HCT116 (cell line): ENCODE results near the gene SAP30L.

Experiments
- CTCF ChIP-seq, 3 experiments: fragments of 200-600 bp in 1 of 3; sonication (generic) in 1 of 3; IDR thresholded peaks in 2 of 3; conservative IDR thresholded peaks in 1 of 3; 2 replicates each; pipeline ENCODE4 v1.5.1; 2012 to 2017; ENCODE audit warnings: low read depth in 2 of 3, low read length in 2 of 3, antibody characterized with exemption in 1 of 3, borderline replicate concordance in 1 of 3, control low read depth in 1 of 3, mild to moderate bottlenecking in 1 of 3, mixed read lengths in 1 of 3, mixed run types in 1 of 3, moderate library complexity in 1 of 3; ENCODE audit not compliant: insufficient read depth in 1 of 3
- EZH2 ChIP-seq: fragments of 200-600 bp; sonication (generic); IDR thresholded peaks from 2 replicates; pipeline ENCODE4 v1.6.1; 2017; ENCODE audit warnings: antibody characterized with exemption, mixed run types
- POLR2A ChIP-seq: IDR thresholded peaks from 2 replicates; pipeline ENCODE4 v1.7.0; 2011; ENCODE audit warnings: borderline replicate concordance; ENCODE audit not compliant: insufficient read depth, insufficient read length; ENCODE audit errors: extremely low read depth
- POLR2AphosphoS5 ChIP-seq: IDR thresholded peaks from 2 replicates; pipeline ENCODE4 v1.6.1; 2011; ENCODE audit warnings: mild to moderate bottlenecking, low read depth, low read length, moderate library complexity
- SIN3A ChIP-seq: IDR thresholded peaks from 2 replicates; pipeline ENCODE4 v1.6.1; 2012; ENCODE audit warnings: low read depth
- SP1 ChIP-seq: IDR thresholded peaks from 2 replicates; pipeline ENCODE4 v1.6.1; 2012; ENCODE audit warnings: low read depth
- YY1 ChIP-seq: IDR thresholded peaks from 2 replicates; pipeline ENCODE4 v1.6.1; 2011; ENCODE audit warnings: low read length, low read depth, moderate library complexity, mild to moderate bottlenecking; ENCODE audit not compliant: insufficient replicate concordance; ENCODE audit errors: extremely low read depth
- TF ChIP-seq, protein P1 (sequence below): IDR thresholded peaks from 2 replicates; pipeline ENCODE4 v1.6.1; 2012; ENCODE audit warnings: low read depth

- no peak for TF ChIP-seq SIN3A
- no peak for TF ChIP-seq CTCF (IDR thresholded peaks at IDR 0.05 in 2 of 3, conservative IDR thresholded peaks at IDR 0.05 in 1 of 3; ENCODE audit: borderline replicate concordance in 1 of 3, insufficient read depth in 1 of 3, low read depth in 2 of 3, low read length in 2 of 3)
- no peak for TF ChIP-seq POLR2A
- no peak for TF ChIP-seq YY1
- TF ChIP-seq SP1: no peak
- TF ChIP-seq, protein P1, sequence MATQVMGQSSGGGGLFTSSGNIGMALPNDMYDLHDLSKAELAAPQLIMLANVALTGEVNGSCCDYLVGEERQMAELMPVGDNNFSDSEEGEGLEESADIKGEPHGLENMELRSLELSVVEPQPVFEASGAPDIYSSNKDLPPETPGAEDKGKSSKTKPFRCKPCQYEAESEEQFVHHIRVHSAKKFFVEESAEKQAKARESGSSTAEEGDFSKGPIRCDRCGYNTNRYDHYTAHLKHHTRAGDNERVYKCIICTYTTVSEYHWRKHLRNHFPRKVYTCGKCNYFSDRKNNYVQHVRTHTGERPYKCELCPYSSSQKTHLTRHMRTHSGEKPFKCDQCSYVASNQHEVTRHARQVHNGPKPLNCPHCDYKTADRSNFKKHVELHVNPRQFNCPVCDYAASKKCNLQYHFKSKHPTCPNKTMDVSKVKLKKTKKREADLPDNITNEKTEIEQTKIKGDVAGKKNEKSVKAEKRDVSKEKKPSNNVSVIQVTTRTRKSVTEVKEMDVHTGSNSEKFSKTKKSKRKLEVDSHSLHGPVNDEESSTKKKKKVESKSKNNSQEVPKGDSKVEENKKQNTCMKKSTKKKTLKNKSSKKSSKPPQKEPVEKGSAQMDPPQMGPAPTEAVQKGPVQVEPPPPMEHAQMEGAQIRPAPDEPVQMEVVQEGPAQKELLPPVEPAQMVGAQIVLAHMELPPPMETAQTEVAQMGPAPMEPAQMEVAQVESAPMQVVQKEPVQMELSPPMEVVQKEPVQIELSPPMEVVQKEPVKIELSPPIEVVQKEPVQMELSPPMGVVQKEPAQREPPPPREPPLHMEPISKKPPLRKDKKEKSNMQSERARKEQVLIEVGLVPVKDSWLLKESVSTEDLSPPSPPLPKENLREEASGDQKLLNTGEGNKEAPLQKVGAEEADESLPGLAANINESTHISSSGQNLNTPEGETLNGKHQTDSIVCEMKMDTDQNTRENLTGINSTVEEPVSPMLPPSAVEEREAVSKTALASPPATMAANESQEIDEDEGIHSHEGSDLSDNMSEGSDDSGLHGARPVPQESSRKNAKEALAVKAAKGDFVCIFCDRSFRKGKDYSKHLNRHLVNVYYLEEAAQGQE: no peak
- no peak for TF ChIP-seq POLR2AphosphoS5
- TF ChIP-seq EZH2: no peak
These were observed 26.6 kb upstream of the SAP30L start for GRCh38 chr5:154419236-154419635.
